GM12878 (cell line): ENCODE results near the gene SMPDL3B. TPM values are rescaled to one million over a fixed set of nuclear protein-coding genes. Genes with fewer than 3 reads are reported as not detected.

ENCODE experiments used
- ATAC-seq: fragments of 200-7000 bp; cut with Tn5 transposase; 3 replicates; pipeline ENCODE4 v1.9.1; 2020; ENCODE audit warnings: mild to moderate bottlenecking, moderate library complexity
- BruUV-seq: library from RNA; stranded (reverse); fragments of 400-500 nt; replicated peaks from 2 replicates; lab custom pipeline; 2021; lab: Mats Ljungman, UMichigan
- CTCF ChIA-PET: fragments of 300-600 bp; sonication (Branson Sonifier 250); formaldehyde crosslinking; extraction: SDS; loops from one replicate; lab custom pipeline; 2021; ENCODE audit warnings: inconsistent platforms; lab: Yijun Ruan, JAX
- POLR2A ChIA-PET: fragments of 350-600 bp; formaldehyde crosslinking; extraction: SDS; loops from one replicate; lab custom pipeline; 2021; ENCODE audit warnings: inconsistent platforms; lab: Charles Lee
- RAD21 ChIA-PET: fragments of 300-600 bp; sonication (Branson Sonifier 250); formaldehyde crosslinking; loops from one replicate; lab custom pipeline; 2023; ENCODE audit warnings: antibody characterized with exemption; ENCODE audit not compliant: unreplicated experiment; lab: Charles Lee
- SMC1A ChIA-PET: fragments of 300-600 bp; sonication (Branson Sonifier 250); formaldehyde crosslinking; loops from one replicate; lab custom pipeline; 2023; ENCODE audit not compliant: unreplicated experiment, uncharacterized antibody; lab: Charles Lee
- DNase-seq: peaks from one replicate; pipeline ENCODE4 v3.0.0-alpha.2; 2011; ENCODE audit warnings: low read depth, low spot score
- FAIRE-seq: peaks from 3 replicates; lab custom pipeline; 2011; peaks lifted over from hg19 to GRCh38; lab: Jason Lieb, UNC
- H2AFZ ChIP-seq: 2 replicates; pipeline ENCODE4 v1.6.0; 2011; ENCODE audit warnings: low read depth, low read length, control low read depth; ENCODE audit not compliant: control insufficient read depth
- H3K27ac ChIP-seq: 2 replicates; pipeline ENCODE4 v1.5.1; 2011; ENCODE audit warnings: control low read depth; ENCODE audit not compliant: control insufficient read depth, insufficient read depth
- H3K27me3 ChIP-seq, 2 experiments: replicated peaks in 1 of 2; 2 replicates each; pipeline versions ENCODE4 v1.6.0 to v1.6.1; 2011; ENCODE audit warnings: low read length in 1 of 2; ENCODE audit not compliant: control insufficient read depth in 2 of 2, insufficient read depth in 2 of 2
- H3K36me3 ChIP-seq, 2 experiments: 2 replicates each; pipeline ENCODE4 v1.5.1; 2011; ENCODE audit warnings: low read length in 1 of 2; ENCODE audit not compliant: control insufficient read depth in 2 of 2, insufficient read depth in 2 of 2
- H3K4me1 ChIP-seq: 2 replicates; pipeline ENCODE4 v1.6.1; 2011; ENCODE audit warnings: mild to moderate bottlenecking, low read length, moderate library complexity, mixed read lengths; ENCODE audit not compliant: control insufficient read depth, insufficient read depth
- H3K4me2 ChIP-seq: 2 replicates; pipeline ENCODE4 v1.6.0; 2011; ENCODE audit warnings: control low read depth; ENCODE audit not compliant: control insufficient read depth, insufficient read depth
- H3K4me3 ChIP-seq: fragments of 200-600 bp; sonication (generic); 2 replicates; pipeline ENCODE4 v1.5.1; 2016
- H3K79me2 ChIP-seq: 2 replicates; pipeline ENCODE4 v1.6.0; 2011; ENCODE audit warnings: low read length; ENCODE audit not compliant: control insufficient read depth, insufficient read depth
- H3K9ac ChIP-seq: 2 replicates; pipeline ENCODE4 v1.8.0; 2011; ENCODE audit warnings: low read length, control low read depth, mixed read lengths; ENCODE audit not compliant: control insufficient read depth, insufficient read depth
- H3K9me3 ChIP-seq: replicated peaks from 3 replicates; pipeline ENCODE4 v1.5.1; 2011; ENCODE audit warnings: mild to moderate bottlenecking, low read length; ENCODE audit not compliant: control insufficient read depth, insufficient read depth
- H4K20me1 ChIP-seq: 2 replicates; pipeline ENCODE4 v1.6.0; 2011; ENCODE audit not compliant: control insufficient read depth, insufficient read depth
- BACH1 ChIP-seq: fragments of 450-650 bp; IDR thresholded peaks from 2 replicates; pipeline ENCODE4 v1.6.1; 2017; ENCODE audit warnings: mild to moderate bottlenecking, borderline replicate concordance
- MTA3 ChIP-seq: IDR thresholded peaks from 2 replicates; pipeline ENCODE4 v1.6.1; 2012; ENCODE audit warnings: low read length, inconsistent platforms, borderline replicate concordance
- NBN ChIP-seq: fragments of 450-650 bp; IDR thresholded peaks from 2 replicates; pipeline ENCODE4 v1.6.1; 2016
- NFYA ChIP-seq: IDR thresholded peaks from 2 replicates; pipeline ENCODE4 v1.6.1; 2011; ENCODE audit warnings: low read depth, mild to moderate bottlenecking, low read length, improper control_type of control experiment, borderline replicate concordance
- RAD21 ChIP-seq: IDR thresholded peaks from 2 replicates; pipeline ENCODE4 v1.6.1; 2011; ENCODE audit warnings: mild to moderate bottlenecking, low read depth, low read length, moderate library complexity; ENCODE audit not compliant: insufficient read depth
- TARDBP ChIP-seq: IDR thresholded peaks from 2 replicates; pipeline ENCODE4 v1.6.1; 2016; ENCODE audit warnings: borderline replicate concordance
- TCF7 ChIP-seq: IDR thresholded peaks from 2 replicates; pipeline ENCODE4 v1.6.1; 2014; ENCODE audit warnings: antibody characterized with exemption, borderline replicate concordance
- ZNF592 ChIP-seq: fragments of 450-650 bp; IDR thresholded peaks from 2 replicates; pipeline ENCODE4 v1.6.1; 2017; ENCODE audit warnings: mild to moderate bottlenecking, moderate library complexity
- WGBS: methylation state at CpG from one replicate; pipeline ENCODE4 v1.1.6; 2016; ENCODE audit warnings: low lambda C conversion rate; ENCODE audit not compliant: insufficient replicate concordance, insufficient coverage; ENCODE audit errors: missing lambda C conversion rate; 5-methylcytosine and 5-hydroxymethylcytosine counted together
- in situ Hi-C: fragments of 300-500 bp; cut with MboI; formaldehyde crosslinking; loops from 9 replicates; pipeline ENCODE4 v1.14.3; 2018; ENCODE audit warnings: mixed read lengths
- intact Hi-C: fragments of 100-400 bp; cut with micrococcal nuclease; formaldehyde crosslinking; loops from one replicate; pipeline ENCODE4 v1.14.2; 2022; ENCODE audit not compliant: unreplicated experiment
- polyA plus RNA-seq, 11 experiments: library from polyadenylated mRNA; depleted of rRNA in 4 of 11; unstranded in 6 of 11; stranded (reverse) in 5 of 11; fragments of >200 nt; fragmentation: Nextera tagmentation in 4 of 11; fragmentation: Illumina TruSeq in 1 of 11; extraction: Ambion mirVana in 4 of 11; extraction: Trizol in 1 of 11; gene quantifications; 1 replicate in 1 of 11; 2 replicates in 10 of 11; pipeline versions ENCODE4 v1.2.1 to v1.2.3, GENCODE V29; 2011 to 2016; ENCODE audit warnings: inconsistent platforms in 2 of 11, missing spikeins in 2 of 11, low read depth in 1 of 11
- total RNA-seq, 4 experiments: library from RNA; depleted of rRNA in 3 of 4; stranded (reverse); fragments of >200 nt in 3 of 4; fragmentation: Illumina TruSeq in 1 of 4; extraction: Trizol in 1 of 4; gene quantifications; 2 replicates each; pipeline versions ENCODE4 v1.2.1 to v1.2.3, GENCODE V29; 2013 to 2021

Gene SMPDL3B
- total and polyA plus RNA-seq, 10 of the 15 experiments (the other 5 are each of a cell fraction or from before 2014, with no cell fraction given), result 0.56 to 2.7 (median 1.0) TPM

- H3K4me3 ChIP-seq, result no peak overlapping the region
- intact Hi-C loops (loop anchor here (10.0 kb wide), 1 partner anchor 538 kb away; no protein-coding TSS in a partner anchor), in situ Hi-C loops (no loop called here)
- BruUV-seq, result no TSS peak
- DNase-seq (no peak), ATAC-seq (no peak), FAIRE-seq (no peak)
- SMC1A ChIA-PET, result interaction anchor here (1.0 kb wide), 1 partner anchor 116 kb away, joined by 3 read pairs; no protein-coding TSS in a partner anchor
- no peak overlapping the region for H3K4me2 ChIP-seq
- RAD21 ChIA-PET, result no interaction called here
- POLR2A ChIA-PET, result interaction anchor here (0.8 kb wide), 1 partner anchor 13 kb away, joined by 4 read pairs; no protein-coding TSS in a partner anchor
- no peak overlapping the region for H3K27ac ChIP-seq
- H3K27me3 ChIP-seq, result no peaks in the 10 kb centered on the region
- H3K36me3 ChIP-seq, result no peaks in the 10 kb centered on the region
- H3K9ac ChIP-seq, result no peak overlapping the region
- H2AFZ ChIP-seq, result no peak overlapping the region
- no peaks in the 10 kb centered on the region for H4K20me1 ChIP-seq
- TF ChIP-seq TARDBP (no peak), NBN (no peak), BACH1 (no peak), TCF7 (no peak), MTA3 (no peak), ZNF592 (no peak), NFYA (no peak), RAD21 (no peak)
- peaks cover 4% of the 10 kb centered on the region for H3K4me1 ChIP-seq
- no peaks in the 10 kb centered on the region for H3K9me3 ChIP-seq
- CTCF ChIA-PET, result interaction anchor here (0.9 kb wide), 1 partner anchor 15 kb away, joined by 3 read pairs; no protein-coding TSS in a partner anchor
- H3K79me2 ChIP-seq, result no peaks in the 10 kb centered on the region
- 59% methylated on average over 6 of the region's 6 CpGs for WGBS
Observed at GRCh38 chr1:27956761-27957160, 22.0 kb downstream of the SMPDL3B start.
